ENCODE measurements around the gene FICD.
"Not testable (repeated sequence)": the region's sequence is repeated elsewhere in the genome, so short reads cannot be mapped to it uniquely, and the experiment has no call there.

The FICD gene

DNA sequence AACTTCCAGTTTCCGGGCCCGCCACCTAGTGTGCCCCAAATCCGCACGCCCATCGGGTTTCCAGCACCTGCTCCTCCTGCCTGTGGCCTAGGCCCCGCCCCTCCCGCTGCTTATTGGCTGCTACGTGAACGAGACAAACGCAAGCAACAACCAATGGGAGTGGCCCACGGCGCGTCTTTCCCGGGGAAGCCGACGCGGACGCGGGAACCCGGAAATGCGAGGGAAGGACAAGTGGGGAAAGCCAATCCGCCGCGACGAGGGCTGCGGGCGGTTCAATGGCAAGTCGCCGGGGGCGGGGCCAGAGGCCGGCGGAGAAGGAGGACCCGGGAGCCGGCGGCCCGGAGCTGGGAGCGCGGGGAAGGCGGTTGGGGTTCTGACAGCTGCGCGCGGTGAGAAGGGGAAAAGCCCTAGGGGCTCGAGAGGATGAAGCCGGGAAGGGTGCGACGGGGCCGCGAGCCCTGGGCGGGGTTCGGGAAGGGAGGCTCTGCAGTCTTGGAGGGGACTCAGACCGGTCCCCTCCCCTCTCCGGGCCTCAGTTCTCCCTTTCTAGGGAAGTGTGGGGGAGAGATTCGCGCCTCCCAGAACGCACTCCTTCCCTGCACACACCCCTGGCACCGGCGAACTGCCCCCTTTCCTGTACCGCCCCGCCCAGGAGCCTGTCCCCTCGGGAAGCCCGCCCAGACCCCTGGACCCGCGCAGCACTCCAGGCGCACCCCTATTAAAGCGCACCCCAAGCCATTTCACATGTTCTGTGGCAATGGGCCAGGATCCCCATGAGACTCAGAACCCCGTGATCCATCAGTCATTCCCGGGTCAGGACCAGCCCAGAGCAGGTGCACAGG, at the start of gene FICD:
Gene FICD (plus strand): TSS at position 305 of the 842 bp plus-strand sequence. CDS start 1,696 bp downstream, outside the sequence.
- DNase-seq: peak; percentile 98

GRCh38 chr12:108465417-108465816, 49.7 kb upstream of the FICD start:
- DNase-seq: no peak

DNA sequence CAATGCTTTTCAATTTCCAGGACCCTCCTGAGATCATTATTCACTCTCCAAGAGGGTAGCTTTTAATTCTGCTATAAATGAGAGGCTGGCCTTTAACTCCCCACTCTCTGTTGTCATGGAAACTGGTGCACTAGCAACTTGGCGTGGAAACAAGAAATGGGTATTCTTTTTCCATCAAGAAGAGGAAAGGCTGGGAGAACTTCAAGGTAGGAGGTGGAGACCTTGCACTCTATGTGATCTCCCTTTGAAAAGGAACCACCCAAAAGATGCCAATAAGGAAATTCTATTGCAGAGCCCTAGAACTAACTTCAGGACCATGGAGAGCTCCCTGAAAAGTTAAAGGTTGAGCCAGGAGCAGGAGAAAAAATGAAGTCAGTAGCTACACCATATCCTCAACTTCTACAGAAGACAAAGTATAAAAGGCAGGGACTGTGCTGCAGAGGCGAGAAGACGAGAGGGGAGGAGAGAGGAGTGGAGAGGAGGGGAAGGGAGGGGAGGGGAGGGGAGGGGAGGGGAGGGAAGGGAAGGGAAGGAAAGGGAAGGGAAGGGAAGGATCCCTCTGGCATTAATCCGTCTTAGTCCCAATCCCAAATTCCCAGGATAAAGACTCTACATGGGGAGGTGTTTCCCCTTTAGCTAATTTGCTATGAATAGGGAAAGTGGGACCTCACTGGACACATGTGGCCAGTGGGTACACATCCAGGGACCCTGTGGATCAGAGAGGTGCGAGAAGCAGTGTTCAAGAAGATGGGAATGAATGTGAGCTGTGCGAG, 46.7 kb upstream of the FICD start:
- peak; percentile 26 for DNase-seq

DNA sequence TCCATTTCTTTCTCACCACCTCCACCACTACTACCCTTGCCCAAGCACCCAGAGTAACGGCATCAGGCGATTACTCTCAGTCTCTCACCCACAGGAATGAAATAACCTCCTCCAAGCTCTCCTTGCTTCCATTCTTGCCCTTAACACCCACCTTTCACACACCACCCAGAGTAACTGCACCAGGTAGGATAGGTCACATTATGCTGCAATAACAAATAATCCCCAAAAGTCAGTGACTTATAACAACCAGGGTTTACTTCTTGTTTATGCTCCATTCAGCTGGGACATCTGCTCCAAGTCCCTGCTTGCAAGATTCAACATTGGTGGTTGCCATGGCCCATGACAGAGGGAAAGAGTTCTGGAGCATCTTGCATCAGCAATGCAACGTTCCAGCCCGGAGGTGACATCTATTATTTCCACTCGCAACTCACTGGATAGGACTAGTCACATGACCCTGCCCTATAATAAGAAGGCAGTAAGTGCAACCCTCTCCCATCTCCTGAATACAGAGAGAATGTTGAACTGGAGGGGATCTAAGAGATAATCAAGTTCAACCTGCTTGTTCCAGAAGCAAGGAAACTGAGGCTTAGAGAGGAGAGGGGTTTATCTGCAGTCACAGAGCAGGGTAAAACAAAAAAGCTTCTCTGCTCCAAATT, 41.5 kb upstream of the FICD start:
- DNase-seq: no peak

DNA sequence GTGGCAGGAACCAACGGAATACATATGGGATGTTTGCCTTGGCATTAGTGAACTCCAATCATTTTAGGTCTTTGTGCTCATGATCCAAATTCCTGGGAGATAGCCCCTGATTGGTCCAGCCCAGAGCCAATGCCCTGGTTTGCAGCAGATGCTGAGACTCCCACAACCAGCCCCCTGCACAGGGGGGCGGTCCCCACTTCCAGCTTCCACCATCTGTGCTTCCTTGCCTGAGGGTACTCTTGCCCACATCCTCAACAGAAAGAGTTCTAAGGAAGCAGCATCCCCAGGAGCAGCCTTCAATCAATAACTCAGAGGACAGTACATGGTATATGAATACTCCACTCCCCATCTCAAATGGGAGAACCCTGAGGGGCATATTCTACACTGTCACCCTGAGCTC, 39.7 kb upstream of the FICD start:
- no peak for DNase-seq

DNA sequence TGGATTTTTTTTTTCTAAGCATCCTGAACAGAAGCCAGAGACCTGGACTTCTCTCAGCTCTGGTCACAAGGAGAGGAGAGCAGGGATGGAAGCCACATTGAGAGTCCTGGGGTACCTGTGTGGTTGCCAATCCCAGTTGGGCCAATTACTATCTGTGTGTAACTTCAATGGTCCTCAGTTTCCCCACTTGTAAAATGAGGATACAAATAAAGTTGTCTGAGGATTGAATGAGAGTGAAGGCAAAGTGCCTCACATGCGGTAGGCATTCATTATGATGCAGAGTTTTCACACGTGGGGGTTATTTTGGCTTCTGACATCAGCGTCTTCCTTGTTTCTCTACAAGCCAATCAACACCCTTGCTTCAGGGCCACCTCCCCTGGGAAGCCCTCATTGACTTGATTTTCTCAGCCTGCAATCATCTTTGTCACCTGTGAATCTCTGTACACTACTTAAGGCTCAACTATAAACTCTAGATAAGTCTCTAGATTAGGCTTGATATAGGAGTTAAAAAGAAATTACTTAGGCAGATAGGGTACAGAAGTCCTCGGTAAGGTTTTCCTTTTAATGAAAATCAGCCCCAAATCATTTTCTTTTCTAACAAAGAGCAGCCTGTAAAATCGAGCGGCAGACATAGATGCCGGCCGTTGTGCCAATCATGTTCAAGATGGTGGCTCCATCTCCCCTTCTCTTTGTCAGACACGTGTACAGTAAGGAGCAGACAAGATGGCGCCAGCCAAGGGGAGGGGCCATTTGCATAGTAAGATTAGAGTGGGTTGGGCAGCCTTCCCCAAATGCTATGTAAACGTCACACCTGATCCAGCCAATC, 37.8 kb upstream of the FICD start:
- DNase-seq: no peak

GRCh38 chr12:108477881-108478259, 37.2 kb upstream of the FICD start:
- no peak for DNase-seq

DNA sequence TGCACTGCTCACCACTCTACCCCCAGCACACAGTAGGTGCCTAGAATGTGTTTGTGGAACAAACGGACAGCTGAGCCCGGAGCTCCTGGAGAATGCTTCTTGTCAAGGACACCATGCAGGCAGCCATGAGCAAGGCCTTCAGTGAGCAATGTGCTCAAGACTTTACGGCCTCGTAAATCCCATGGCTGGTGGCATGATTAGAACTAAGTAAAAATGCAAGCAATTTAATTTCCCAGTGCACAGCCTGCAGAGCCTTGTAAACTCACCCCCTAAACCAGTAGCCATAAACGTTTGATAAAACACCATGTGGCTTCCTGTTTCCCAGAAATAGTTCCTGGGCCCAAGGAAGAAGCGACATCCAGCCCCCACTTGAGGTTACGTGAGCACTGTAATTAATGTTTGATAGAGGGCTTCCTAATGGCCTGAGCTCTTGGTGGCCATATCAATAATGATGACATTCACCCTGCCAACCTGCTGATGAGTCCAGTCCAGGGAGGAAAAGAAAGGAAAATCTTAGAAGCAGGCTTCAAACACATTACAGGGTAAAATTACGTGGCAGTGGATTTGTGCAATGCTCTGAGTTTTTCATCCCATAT, 36.4 kb upstream of the FICD start:
- no peak for DNase-seq

- DNase-seq: no peak
Observed at GRCh38 chr12:108479364-108480070, 35.6 kb upstream of the FICD start.

DNA sequence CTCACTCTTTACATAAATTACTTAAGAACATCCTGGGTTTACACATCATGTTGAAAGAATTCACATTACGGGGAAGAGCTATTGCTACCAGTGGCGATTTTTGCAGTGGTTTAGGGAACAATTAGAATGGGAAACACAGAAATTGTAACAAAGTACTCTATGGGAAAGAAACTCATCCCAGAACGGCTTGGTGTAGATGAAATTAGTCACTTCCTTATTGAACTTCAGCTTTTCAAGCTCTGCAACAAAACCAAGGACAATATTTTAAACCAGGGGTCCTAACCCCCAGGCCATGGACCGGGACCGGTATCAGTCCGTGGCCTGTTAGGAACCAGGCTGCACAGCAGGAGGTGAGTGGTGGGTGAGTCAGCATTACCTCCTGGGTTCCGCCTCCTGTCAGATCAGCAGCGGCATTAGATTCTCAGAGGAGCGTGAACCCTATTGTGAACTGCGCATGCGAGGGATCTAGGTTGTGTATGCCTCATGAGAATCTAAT, 32.3 kb upstream of the FICD start:
- DNase-seq: peak; percentile 63

DNA sequence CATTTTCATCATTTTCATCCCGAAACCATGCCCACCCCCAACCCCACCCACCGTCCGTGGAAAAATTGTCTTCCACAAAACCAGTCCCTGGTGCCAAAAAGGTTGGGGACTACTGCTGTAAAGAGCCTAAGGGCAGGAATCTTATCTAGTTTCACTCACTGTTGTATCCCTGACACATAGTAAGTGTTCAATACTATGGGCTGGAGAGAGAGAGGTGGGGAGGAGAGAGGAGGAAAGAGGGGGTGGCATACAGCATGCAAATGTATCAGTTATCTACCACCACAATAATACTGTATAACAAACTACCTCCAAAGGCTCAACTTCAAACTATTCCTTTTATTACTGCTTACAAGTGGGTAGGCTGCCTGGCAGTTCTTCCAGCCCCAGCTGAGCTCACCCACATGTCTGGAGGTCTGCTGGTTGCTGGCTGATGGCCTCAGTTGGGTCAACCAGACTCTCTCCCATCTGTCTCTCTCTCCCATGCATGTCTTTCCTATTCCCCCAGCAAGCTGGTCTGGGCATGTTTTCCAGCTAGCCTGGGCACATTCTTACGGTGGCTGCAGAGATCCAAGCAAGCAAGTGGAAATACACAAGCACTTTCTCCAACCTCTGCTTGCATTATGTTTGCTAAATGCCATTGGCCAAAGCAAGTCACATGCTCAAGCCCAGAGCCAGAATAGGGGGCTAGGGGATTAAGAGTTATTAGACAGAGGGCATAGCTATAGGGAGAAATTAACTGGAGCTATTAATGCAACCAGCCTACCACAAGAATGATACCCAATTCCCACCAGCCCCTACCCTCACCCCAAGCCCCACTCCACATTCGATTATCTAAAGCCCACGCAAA, 31.6 kb upstream of the FICD start:
- DNase-seq: no peak

- DNase-seq: no peak
Observed at GRCh38 chr12:108484431-108484830, 30.6 kb upstream of the FICD start.

DNA sequence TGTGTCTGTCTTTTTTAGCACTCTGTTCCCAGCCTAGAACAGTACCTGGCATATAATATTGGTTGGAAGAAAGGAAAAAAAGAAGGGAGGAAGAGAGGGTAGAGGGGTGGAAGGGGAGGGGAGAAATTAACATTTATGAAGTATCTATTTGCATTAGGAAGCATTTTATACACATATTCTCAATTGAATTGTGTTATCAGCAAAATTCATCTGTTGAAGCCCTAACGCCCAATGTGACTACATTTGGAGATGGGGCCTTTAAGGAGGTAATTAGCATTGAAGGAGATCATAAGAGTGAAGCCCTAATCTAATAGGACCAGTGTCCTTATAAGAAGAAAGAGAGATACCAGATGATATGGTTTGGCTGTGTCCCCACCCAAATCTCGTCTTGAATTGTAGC, 30.2 kb upstream of the FICD start:
- no peak for DNase-seq

DNA sequence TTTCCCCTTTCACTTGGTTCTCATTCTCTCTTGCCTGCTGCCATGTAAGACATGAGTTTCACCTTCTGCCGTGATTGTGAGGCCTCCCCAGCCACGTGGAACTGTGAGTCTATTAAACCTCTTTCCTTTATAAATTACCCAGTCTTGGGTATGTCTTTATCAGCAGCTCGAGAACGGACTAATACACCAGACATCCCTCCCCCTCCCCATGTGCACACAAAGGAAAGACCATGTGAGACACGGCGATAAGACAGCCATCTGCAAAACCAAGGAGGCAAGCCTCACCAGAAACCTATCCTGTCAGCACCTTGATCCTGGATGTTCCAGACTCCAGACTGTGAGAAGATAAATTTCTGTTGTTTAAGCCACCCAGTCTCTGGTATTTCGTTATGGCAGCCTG, 29.7 kb upstream of the FICD start:
- DNase-seq: not testable (repeated sequence)

DNA sequence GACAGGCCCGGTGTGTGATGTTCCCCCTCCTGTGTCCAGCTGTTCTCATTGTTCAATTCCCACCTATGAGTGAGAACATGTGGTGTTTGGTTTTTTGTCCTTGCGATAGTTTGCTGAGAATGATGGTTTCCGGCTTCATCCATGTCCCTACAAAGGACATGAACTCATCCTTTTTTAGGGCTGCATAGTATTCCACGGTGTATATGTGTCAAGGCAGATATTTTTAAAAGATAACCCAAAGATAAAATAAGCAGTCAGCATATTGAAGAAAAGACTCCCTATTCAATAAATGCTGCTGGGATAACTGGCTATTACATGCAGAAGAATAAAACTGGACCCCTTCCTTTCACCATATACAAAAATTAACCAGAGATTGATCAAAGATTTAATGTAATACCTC, 28.0 kb upstream of the FICD start:
- DNase-seq: not testable (repeated sequence)

DNA sequence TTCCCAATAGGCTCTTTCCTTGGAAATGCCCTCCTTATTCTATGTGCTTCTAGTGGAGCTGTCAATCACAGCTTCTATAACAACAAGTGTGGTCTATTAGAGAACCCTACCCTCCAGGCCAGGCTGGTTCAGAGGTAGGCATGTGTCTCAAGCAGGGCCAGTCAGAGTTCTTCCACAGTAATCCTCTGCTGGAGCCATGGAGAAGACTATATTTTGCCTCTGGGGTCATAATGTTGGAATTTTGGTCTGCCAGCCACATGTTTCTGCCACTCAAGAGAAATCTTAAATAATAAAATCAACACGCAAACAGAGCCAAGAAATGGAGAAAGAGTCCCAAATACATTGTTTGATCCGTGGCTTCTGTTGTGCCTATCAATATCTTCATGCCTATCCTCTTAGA, 23.8 kb upstream of the FICD start:
- DNase-seq: no peak

DNA sequence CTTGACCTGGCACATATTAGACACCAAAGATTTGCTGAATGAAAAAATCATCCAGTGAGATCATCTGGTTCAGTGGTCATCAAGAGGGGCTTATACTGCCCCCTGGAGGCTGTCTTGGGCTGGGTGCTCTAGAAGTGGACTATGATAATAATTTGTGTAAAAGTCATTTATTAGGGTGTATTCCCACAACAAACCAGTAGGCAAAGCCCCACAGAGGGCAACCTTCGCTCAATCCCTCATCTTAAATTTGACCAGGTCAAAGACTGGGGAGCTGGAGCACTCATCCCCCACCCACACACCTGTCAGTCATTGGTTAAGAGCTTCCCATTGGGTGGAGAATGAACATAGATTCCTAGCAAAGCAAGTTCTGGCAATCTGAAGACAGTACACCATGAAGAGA, 20.0 kb upstream of the FICD start:
- DNase-seq: peak; percentile 12

GRCh38 chr12:108495823-108496579, 19.1 kb upstream of the FICD start:
- DNase-seq: no peak

DNA sequence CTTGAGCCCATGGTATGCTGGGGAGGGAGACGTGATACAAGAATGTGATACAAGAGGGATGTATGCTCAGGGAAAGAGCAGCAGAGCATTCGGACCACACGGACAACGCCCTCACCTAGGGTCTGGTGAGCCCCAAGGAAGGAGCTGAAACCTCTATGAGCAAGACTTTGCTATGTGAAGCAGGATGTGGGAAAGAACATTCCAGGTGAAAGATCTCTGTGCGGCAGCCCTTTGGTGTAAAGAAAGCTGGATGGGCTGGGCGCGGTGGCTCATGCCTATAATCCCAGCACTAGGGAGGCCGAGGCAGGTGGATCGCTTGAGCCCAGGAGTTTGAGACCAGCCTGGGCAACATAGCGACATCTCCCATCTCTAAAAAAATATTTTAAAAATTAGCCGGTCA, 16.9 kb upstream of the FICD start:
- no peak for DNase-seq

DNA sequence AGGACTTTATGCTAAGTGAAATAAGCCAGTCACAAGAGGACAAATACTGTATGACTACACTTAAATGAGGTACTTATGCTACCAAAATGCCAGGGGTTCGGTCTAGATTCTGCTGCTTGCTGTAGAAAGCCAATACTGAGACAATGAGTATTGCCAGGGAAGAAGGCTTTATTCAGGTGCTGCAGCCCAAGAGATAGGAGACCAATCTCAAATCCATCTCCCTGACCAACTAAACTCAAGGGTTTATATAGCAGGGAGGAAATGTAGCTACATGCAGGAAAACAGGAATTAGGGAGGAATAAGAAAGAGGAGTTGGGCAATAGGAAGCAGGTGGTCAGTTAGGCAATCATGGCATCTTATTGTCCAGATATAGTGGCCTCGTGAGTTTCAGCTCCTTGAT, 12.2 kb upstream of the FICD start:
- no peak for DNase-seq
